RWPE2 (cell line): ENCODE data around the gene GNB1L.

ENCODE experiments used
- ATAC-seq: fragments of 200-7000 bp; cut with Tn5 transposase; 3 replicates; pipeline ENCODE4 v1.9.1; 2021; ENCODE audit warnings: low read depth
- DNase-seq: peaks from one replicate; pipeline ENCODE4 v3.0.0-alpha.2; 2020; ENCODE audit warnings: low spot score
- H3K27ac ChIP-seq: fragments of 450-650 bp; 2 replicates; pipeline ENCODE4 v1.5.1; 2017; ENCODE audit warnings: mild to moderate bottlenecking; ENCODE audit not compliant: poor library complexity, severe bottlenecking
- H3K27me3 ChIP-seq: fragments of 250-450 bp; sonication (Bioruptor Pico); 2 replicates; pipeline ENCODE4 v1.5.1; 2021; ENCODE audit warnings: mild to moderate bottlenecking, moderate library complexity; ENCODE audit not compliant: insufficient read depth, poor library complexity, severe bottlenecking
- H3K36me3 ChIP-seq: fragments of 250-450 bp; sonication (Bioruptor Pico); 2 replicates; pipeline ENCODE4 v1.5.1; 2020; ENCODE audit warnings: low read depth, mild to moderate bottlenecking, moderate library complexity
- H3K4me1 ChIP-seq: fragments of 250-450 bp; sonication (Bioruptor Pico); 2 replicates; pipeline ENCODE4 v1.5.1; 2021; ENCODE audit warnings: mild to moderate bottlenecking, moderate library complexity; ENCODE audit not compliant: insufficient read depth, poor library complexity, severe bottlenecking
- H3K4me3 ChIP-seq: fragments of 250-450 bp; sonication (Bioruptor Pico); 2 replicates; pipeline ENCODE4 v1.5.1; 2021; ENCODE audit warnings: mild to moderate bottlenecking, moderate library complexity; ENCODE audit not compliant: severe bottlenecking
- H3K9me3 ChIP-seq: fragments of 250-450 bp; sonication (Bioruptor Pico); 2 replicates; pipeline ENCODE4 v1.5.1; 2021; ENCODE audit warnings: mild to moderate bottlenecking, moderate library complexity; ENCODE audit not compliant: severe bottlenecking
- TF ChIP-seq, protein P1 (sequence below): fragments of 450-650 bp; IDR thresholded peaks from one replicate; pipeline ENCODE4 v1.5.1; 2017; ENCODE audit warnings: mild to moderate bottlenecking, moderate library complexity; ENCODE audit not compliant: poor library complexity, severe bottlenecking

Gene GNB1L

DNA sequence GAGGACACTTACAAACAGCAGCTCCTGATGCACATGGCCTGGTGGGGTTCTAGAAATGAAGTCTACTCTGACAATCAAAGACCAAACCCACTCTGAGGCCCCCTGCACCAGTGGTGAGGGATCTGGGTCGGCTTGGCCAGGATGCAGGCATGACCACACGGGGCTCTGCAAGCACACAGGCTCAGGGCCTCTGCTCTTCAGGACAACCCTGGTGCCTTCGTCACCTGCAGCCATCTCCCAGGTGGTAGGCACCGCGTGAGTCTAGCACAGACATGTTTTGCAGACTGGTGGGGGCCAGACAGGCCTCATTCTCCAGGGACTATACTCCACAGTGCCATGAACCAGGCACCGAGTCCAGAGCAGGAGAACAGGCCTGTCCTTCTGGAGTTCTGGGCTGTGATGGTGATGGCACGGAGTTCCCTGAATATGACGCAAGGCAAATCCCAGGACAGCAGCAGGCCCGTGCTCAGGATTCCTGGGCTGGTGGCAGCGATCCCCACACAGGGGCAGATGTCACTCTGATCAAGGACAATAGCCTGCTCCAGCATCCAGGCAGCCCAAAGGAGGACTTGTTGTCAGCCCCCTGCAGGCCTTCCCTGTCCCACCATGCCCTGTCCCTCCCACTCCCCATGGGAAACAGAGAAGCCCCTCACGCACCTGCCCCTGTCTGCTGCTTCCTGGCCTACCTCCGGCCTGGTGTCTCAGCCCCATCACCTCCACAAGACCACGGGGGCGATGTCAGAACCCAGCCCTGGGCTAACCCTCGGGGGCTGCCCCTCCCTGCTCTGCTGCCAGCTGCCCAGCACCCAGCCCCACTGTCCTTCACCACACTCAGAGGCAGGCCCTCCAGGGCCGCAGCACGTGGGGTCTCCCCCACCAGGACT lies 36.1 kb downstream of the GNB1L start:
- ATAC-seq (no peak), DNase-seq (no peak)
- Histone ChIP-seq H3K27me3 (no peaks in the 10 kb centered on the region), H3K36me3 (no peaks in the 10 kb centered on the region), H3K4me1 (no peaks in the 10 kb centered on the region), H3K9me3 (no peaks in the 10 kb centered on the region), H3K27ac (no peak overlapping the region), H3K4me3 (no peak overlapping the region)
- TF ChIP-seq, protein P1, sequence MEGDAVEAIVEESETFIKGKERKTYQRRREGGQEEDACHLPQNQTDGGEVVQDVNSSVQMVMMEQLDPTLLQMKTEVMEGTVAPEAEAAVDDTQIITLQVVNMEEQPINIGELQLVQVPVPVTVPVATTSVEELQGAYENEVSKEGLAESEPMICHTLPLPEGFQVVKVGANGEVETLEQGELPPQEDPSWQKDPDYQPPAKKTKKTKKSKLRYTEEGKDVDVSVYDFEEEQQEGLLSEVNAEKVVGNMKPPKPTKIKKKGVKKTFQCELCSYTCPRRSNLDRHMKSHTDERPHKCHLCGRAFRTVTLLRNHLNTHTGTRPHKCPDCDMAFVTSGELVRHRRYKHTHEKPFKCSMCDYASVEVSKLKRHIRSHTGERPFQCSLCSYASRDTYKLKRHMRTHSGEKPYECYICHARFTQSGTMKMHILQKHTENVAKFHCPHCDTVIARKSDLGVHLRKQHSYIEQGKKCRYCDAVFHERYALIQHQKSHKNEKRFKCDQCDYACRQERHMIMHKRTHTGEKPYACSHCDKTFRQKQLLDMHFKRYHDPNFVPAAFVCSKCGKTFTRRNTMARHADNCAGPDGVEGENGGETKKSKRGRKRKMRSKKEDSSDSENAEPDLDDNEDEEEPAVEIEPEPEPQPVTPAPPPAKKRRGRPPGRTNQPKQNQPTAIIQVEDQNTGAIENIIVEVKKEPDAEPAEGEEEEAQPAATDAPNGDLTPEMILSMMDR: no peak

- ATAC-seq (no peak), DNase-seq (no peak)
- Histone ChIP-seq H3K9me3 (no peaks in the 10 kb centered on the region), H3K27me3 (no peaks in the 10 kb centered on the region), H3K27ac (no peak overlapping the region), H3K4me1 (no peaks in the 10 kb centered on the region), H3K4me3 (no peak overlapping the region), H3K36me3 (no peaks in the 10 kb centered on the region)
- TF ChIP-seq, protein P1: no peak
Measured at GRCh38 chr22:19816372-19817119, 38.1 kb downstream of the GNB1L start.

DNA sequence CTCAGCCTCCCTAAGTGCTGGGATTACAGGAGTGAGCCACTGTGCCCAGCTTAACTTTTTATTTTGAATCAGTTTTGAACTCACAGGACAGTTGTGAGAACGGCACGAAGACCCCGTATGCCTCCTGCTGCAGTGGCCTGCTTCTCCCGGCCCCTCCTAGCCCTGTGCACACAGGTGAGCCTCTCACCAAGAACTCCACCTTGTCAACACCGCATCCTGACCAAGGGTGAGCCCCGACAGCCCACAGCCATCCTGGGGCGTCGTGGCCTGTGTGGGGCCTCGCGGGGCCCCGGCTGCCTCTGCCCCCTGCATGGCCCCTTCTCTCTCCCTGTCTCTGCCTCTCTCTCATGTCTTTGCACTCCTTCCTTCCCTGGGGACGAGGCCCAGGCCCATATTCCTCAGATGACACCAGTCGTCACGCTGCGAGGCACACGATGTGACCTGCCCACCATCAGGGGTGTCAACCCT lies 38.8 kb downstream of the GNB1L start:
- ATAC-seq: no peak
- Histone ChIP-seq H3K36me3 (no peaks in the 10 kb centered on the region), H3K4me3 (no peak overlapping the region), H3K9me3 (no peaks in the 10 kb centered on the region), H3K4me1 (no peaks in the 10 kb centered on the region), H3K27ac (no peak overlapping the region), H3K27me3 (no peaks in the 10 kb centered on the region)
- TF ChIP-seq, protein P1: no peak
- no peak for DNase-seq

DNA sequence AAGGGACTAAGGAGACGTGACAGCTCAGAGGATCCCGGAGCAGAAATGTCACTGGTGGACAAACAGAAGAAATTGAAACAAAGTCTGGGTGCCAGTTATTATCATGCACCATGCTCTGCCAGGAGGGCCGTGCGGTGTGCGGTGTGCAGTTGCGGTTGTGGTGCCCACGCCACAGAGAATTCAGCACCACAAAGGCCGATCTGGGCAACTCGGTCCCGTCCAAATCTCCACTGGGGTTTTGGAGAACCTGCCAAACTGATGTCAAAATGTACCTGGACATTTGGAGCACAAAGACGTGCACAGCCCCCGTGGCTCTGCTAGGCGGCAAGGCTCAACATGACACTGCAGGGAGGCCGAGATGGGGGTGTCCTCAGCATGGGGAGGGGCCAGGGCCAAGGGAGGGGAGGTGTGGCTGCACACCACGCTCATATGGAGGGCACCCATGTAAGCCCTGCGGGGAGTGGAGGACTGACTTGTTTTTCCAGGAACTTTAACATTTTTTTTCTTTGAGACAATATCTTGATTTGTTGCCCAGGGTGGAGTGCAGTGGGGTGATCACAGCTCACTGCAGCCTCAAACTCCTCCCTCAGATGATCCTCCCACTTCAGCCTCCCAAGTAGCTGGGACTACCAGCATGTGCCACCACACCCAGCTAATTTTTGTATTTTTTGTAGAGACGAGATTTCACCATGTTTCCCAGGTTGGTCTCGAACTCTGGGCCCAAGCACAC lies 39.4 kb downstream of the GNB1L start:
- DNase-seq: no peak
- TF ChIP-seq, protein P1: no peak
- Histone ChIP-seq H3K4me3 (no peak overlapping the region), H3K36me3 (no peaks in the 10 kb centered on the region), H3K9me3 (no peaks in the 10 kb centered on the region), H3K27me3 (no peaks in the 10 kb centered on the region), H3K27ac (no peak overlapping the region), H3K4me1 (no peaks in the 10 kb centered on the region)
- ATAC-seq: no peak
